Measurements from ENCODE around the gene BCDIN3D.

DNA sequence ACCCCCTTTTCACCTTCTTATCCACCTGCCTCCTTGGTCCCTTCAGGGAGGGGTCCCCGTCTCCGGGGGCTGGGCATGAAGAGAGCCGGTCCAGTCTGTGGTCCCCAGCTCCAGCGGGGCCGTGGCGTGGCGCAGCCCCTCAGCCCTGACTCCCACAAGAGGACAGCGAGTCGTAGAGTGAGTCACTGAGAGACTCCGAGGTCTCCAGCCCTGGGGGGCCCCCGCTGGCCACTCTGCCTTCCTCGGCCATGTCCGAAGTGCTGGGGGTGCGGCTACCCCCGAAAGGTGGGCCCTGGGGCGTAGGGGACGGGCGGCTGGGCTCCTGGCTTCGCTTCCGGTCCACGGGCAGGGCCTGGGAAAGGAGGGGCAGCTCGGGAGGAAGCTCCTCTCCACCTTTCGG is 51.2 kb downstream of the BCDIN3D start:
- TF ChIP-seq EP300 (IDR thresholded peaks at IDR 0.05; ENCODE audit: borderline replicate concordance in 1 of 2, low read depth in 2 of 2, low read length in 2 of 2) = no peak
- TF ChIP-seq CTCF (IDR thresholded peaks at IDR 0.05; ENCODE audit: control extremely low read depth in 1 of 3, insufficient read depth in 1 of 3, low read depth in 1 of 3, low read length in 3 of 3) = no peak
- TF ChIP-seq KDM5A (IDR thresholded peaks at IDR 0.05; ENCODE audit: low read length) = no peak
- TF ChIP-seq TEAD4 (IDR thresholded peaks at IDR 0.05; ENCODE audit: low read depth, low read length) = no peak
- TF ChIP-seq POLR2A (IDR thresholded peaks at IDR 0.05; ENCODE audit: control extremely low read depth in 1 of 2, low read depth in 2 of 2, low read length in 2 of 2) = no peak
- no peak for TF ChIP-seq ASH2L (IDR thresholded peaks at IDR 0.05; ENCODE audit: low read length)
- no peak for TF ChIP-seq CBX8 (IDR thresholded peaks at IDR 0.05; ENCODE audit: borderline replicate concordance, low read depth, low read length)
- TF ChIP-seq POLR2AphosphoS5 (IDR thresholded peaks at IDR 0.05; ENCODE audit: low read depth, low read length) = no peak
- no peak for TF ChIP-seq MAX (IDR thresholded peaks at IDR 0.05)

All from H1 (cell line).